Thoracic aorta (tissue), 2 donors: ENCODE results near the gene EGFLAM. TPM values are rescaled to one million over a fixed set of nuclear protein-coding genes. Genes with fewer than 3 reads are reported as not detected.

ENCODE experiments used
- ATAC-seq: fragments of 150-250 bp; one replicate; pipeline ENCODE4 v1.8.0; 2017; ENCODE audit warnings: low read depth; ENCODE audit not compliant: insufficient number of reproducible peaks, low FRiP score
- DNase-seq: peaks from one replicate; pipeline ENCODE4 v3.0.0-alpha.2; 2020; ENCODE audit warnings: low spot score
- H3K27ac ChIP-seq, 2 donors: fragments of 200-600 bp; sonication (generic); 1 replicate in 1 of 2; 2 replicates in 1 of 2; pipeline ENCODE4 v1.5.1; 2016; ENCODE audit warnings: mild to moderate bottlenecking in 2 of 2, moderate library complexity in 2 of 2
- H3K27me3 ChIP-seq: fragments of 200-600 bp; sonication (generic); replicated peaks from 2 replicates; pipeline ENCODE4 v1.6.0; 2016; ENCODE audit warnings: mild to moderate bottlenecking; ENCODE audit not compliant: insufficient read depth
- H3K36me3 ChIP-seq: fragments of 200-600 bp; sonication (generic); one replicate; pipeline ENCODE4 v1.5.1; 2016
- H3K4me1 ChIP-seq, 2 donors: fragments of 200-600 bp; sonication (generic); 1 replicate in 1 of 2; 2 replicates in 1 of 2; pipeline versions ENCODE4 v1.5.1 to v1.6.0; 2016; ENCODE audit warnings: low read depth in 2 of 2, mild to moderate bottlenecking in 1 of 2; ENCODE audit not compliant: control insufficient read depth in 1 of 2
- H3K4me3 ChIP-seq: fragments of 200-600 bp; sonication (generic); 2 replicates; pipeline ENCODE4 v1.5.1; 2016; ENCODE audit warnings: mild to moderate bottlenecking
- H3K9me3 ChIP-seq: fragments of 200-600 bp; sonication (generic); 2 replicates; pipeline ENCODE4 v1.5.1; 2016
- CTCF ChIP-seq: fragments of 200-600 bp; sonication (generic); IDR thresholded peaks from one replicate; pipeline ENCODE4 v1.5.1; 2019; ENCODE audit warnings: antibody characterized with exemption
- total RNA-seq, 2 donors: library from RNA; depleted of rRNA; stranded (reverse); fragments of >200 nt; gene quantifications; one replicate each; pipeline versions ENCODE4 v1.1.0 to v1.2.3, GENCODE V29; 2016

Gene EGFLAM
- total RNA-seq, 2 donors from 2014 or later, result 10.7 to 23.4 TPM

DNA sequence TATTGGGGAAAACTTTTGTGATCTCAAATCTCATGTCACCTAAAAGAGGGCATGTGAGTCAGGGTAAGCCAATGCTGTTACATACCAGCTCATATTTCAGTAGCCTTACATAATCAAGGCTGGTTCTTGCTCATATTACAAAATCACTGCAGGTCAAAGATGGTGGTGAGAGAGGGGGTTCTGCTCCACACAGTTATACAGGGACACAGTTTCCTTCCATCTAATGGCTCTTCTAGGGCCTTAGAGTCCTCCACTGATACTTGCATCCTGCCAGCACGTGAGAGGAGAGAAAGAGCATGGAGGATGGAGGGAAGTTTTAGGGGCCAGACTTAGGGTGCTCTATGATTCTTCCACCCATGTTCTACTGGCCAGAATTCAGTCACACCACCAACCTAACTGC, 168.1 kb downstream of the EGFLAM start:
- H3K27ac ChIP-seq, result no peak overlapping the region
- no peaks in the 10 kb centered on the region for H3K4me1 ChIP-seq
- no peaks in the 10 kb centered on the region for H3K9me3 ChIP-seq
- ATAC-seq (peak; percentile 18), DNase-seq (no peak)
- no peak for TF ChIP-seq CTCF
- H3K36me3 ChIP-seq, result no peaks in the 10 kb centered on the region
- H3K27me3 ChIP-seq, result no peaks in the 10 kb centered on the region
- H3K4me3 ChIP-seq, result no peak overlapping the region

DNA sequence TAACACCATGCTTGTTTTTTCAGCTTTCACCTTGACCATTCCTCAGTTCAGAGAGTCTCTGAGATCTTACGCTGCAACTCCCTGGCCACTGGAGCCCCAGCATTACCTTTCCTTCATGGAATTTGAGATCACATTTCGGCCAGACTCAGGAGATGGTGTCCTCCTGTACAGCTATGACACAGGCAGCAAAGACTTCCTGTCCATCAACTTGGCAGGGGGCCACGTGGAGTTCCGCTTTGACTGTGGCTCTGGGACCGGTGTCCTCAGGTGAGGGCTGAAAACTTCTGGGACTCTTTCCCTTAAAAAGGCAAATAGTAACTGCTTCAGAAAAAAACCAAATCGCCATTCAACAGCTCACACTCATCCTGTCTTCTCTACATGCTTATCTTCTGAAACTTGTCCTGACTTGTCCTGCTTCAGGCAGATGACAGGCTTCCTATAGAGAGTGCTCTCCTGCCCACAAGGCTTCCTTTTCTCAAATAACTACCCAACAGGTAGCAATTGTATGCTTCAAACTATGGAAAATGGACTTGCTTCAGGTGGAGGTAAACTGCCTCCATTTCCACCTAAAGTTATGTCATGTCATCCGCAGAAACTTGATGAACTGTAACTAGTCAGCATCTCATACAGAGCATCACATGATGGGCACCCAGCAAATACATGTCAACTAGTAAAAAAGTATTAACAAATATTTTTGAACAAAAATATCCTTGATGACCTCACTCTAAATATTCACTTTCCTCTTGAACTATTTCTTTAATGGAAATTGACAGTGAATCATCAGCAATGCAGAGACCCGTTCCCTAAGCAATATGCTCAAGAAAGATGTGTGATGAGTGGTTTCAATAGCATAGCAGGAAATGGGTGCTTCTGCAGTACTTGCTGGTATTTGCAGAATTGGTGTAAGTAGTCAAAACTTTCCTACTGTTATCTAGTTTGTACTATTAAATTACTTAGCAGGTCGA, 168.9 kb downstream of the EGFLAM start:
- Histone ChIP-seq H3K4me1 (no peaks in the 10 kb centered on the region), H3K36me3 (no peaks in the 10 kb centered on the region), H3K4me3 (no peak overlapping the region), H3K9me3 (no peaks in the 10 kb centered on the region), H3K27ac (no peak overlapping the region), H3K27me3 (no peaks in the 10 kb centered on the region)
- no peak for DNase-seq
- peak; percentile 34 for ATAC-seq
- no peak for TF ChIP-seq CTCF

DNA sequence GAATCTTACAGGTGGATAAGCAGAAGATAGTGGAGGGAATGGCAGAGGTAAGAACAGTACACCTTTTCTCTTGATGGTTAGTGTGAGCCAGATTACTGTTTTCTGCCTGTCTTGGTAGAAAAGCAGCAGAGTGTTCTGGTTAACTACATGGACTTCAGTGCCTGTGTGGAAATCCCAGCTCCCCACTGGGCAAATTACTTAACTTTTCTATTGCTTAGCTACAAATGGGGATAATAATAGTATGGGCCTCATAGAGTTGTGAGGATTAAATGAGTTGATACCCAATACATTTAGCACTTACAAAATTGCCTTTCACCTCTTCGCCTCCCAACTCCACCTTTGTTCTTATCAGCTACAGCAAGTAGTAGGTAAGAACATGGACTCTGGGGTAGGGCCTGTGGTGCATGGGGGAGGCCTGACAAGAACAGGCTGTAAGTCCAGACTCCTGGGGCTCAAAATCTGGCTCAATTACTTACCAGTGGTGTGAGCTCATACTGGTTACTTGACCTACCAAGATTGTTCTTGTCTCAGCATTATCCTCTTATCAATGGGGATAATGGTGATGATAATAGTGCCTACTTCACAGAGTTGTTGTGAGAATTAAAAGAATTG, 173.0 kb downstream of the EGFLAM start:
- TF ChIP-seq CTCF, result no peak
- no peaks in the 10 kb centered on the region for H3K27me3 ChIP-seq
- no peaks in the 10 kb centered on the region for H3K36me3 ChIP-seq
- no peak for ATAC-seq
- no peak for DNase-seq
- H3K4me1 ChIP-seq, result peaks cover 7 to 24% of the 10 kb centered on the region in 2 donors
- no peak overlapping the region for H3K27ac ChIP-seq
- H3K4me3 ChIP-seq, result no peak overlapping the region
- no peaks in the 10 kb centered on the region for H3K9me3 ChIP-seq

DNA sequence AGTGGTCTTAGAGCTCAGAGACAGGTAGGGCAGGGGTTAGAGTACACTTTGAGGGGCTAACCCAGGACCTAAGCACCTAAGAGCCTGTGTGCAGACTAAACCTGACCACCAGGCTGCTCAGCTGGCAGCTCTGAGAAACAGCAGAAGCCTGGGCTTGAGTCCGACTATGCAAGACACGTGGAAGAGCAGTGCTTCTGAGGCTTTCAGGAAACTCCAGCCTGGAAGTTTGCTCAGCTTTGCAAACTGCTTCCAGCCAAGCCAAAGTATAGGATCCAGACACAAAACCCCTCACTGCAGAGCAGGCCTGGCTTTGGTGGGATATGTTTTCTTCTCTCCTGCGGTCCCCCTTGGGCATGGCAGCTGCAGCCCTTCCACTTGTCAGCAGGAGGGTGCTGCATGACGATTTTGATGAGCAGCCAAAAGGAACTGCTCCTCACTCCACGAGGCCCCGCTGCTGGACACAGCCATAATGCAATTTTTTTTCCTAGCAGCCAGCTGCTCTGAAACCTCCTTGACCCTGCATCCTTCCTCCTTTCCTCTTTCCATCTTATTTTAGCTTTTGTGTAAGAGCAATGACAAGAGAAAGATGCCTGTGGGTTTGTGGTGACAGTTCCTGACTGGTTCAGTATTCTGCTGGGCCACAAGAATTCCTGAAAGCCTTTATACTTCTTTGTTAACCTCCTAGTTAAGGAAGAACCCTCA, 175.0 kb downstream of the EGFLAM start:
- no peak for DNase-seq
- Histone ChIP-seq H3K4me3 (no peak overlapping the region), H3K4me1 (peaks cover 10 to 24% of the 10 kb centered on the region in 2 donors), H3K27ac (peak overlapping the region in 1 of 2 donors; percentile 15), H3K27me3 (no peaks in the 10 kb centered on the region), H3K9me3 (no peaks in the 10 kb centered on the region), H3K36me3 (no peaks in the 10 kb centered on the region)
- peak; percentile 6 for ATAC-seq
- TF ChIP-seq CTCF, result no peak
